Measurements from ENCODE around the gene CHD2. TPM values are rescaled to one million over a fixed set of nuclear protein-coding genes. Genes with fewer than 3 reads are reported as not detected.

The CHD2 gene
- total RNA-seq, 1 experiment from 2014 or later, result 101 TPM

GRCh38 chr15:92990031-92990430, 89.9 kb downstream of the CHD2 start (continued):
- TF ChIP-seq, protein P1, sequence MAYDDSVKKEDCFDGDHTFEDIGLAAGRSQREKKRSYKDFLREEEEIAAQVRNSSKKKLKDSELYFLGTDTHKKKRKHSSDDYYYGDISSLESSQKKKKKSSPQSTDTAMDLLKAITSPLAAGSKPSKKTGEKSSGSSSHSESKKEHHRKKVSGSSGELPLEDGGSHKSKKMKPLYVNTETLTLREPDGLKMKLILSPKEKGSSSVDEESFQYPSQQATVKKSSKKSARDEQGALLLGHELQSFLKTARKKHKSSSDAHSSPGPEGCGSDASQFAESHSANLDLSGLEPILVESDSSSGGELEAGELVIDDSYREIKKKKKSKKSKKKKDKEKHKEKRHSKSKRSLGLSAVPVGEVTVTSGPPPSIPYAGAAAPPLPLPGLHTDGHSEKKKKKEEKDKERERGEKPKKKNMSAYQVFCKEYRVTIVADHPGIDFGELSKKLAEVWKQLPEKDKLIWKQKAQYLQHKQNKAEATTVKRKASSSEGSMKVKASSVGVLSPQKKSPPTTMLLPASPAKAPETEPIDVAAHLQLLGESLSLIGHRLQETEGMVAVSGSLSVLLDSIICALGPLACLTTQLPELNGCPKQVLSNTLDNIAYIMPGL (CRISPR knock-in tag; IDR thresholded peaks at IDR 0.05), result no peak
- no peak for TF ChIP-seq TEAD1 (CRISPR knock-in tag; IDR thresholded peaks at IDR 0.05)
- TF ChIP-seq NR3C1 (CRISPR knock-in tag; conservative IDR thresholded peaks at IDR 0.05; ENCODE audit: low read depth), result no peak
- TF ChIP-seq MXD4 (CRISPR knock-in tag; IDR thresholded peaks at IDR 0.05; ENCODE audit: borderline replicate concordance), result no peak
- no peak for TF ChIP-seq CTCF (IDR thresholded peaks at IDR 0.05)
- TF ChIP-seq EMX1 (CRISPR knock-in tag; IDR thresholded peaks at IDR 0.05), result no peak
- no peak for TF ChIP-seq NR1H2 (CRISPR knock-in tag; IDR thresholded peaks at IDR 0.05)

- ATAC-seq, result no peak
These were observed 92.6 kb downstream of the CHD2 start for GRCh38 chr15:92992720-92993119.

More at GRCh38 chr15:92992720-92993119, 92.6 kb downstream of the CHD2 start:
- TF ChIP-seq ZNF138 (CRISPR knock-in tag; conservative IDR thresholded peaks at IDR 0.05) (no peak), TEAD1 (CRISPR knock-in tag; IDR thresholded peaks at IDR 0.05) (no peak), E2F1 (CRISPR knock-in tag; IDR thresholded peaks at IDR 0.05) (no peak), CREB1 (CRISPR knock-in tag; IDR thresholded peaks at IDR 0.05) (no peak), ZNF263 (CRISPR knock-in tag; IDR thresholded peaks at IDR 0.05; ENCODE audit: low read depth) (no peak), ESRRA (CRISPR knock-in tag; IDR thresholded peaks at IDR 0.05; ENCODE audit: borderline replicate concordance) (no peak), FOXP1 (CRISPR knock-in tag; IDR thresholded peaks at IDR 0.05; ENCODE audit: borderline replicate concordance) (no peak), ZNF671 (CRISPR knock-in tag; IDR thresholded peaks at IDR 0.05) (no peak), NR2C2 (CRISPR knock-in tag; IDR thresholded peaks at IDR 0.05) (no peak), ZNF425 (CRISPR knock-in tag; conservative IDR thresholded peaks at IDR 0.05) (no peak), ETV6 (CRISPR knock-in tag; IDR thresholded peaks at IDR 0.05) (no peak), KAT7 (CRISPR knock-in tag; IDR thresholded peaks at IDR 0.05; ENCODE audit: borderline replicate concordance) (no peak), ERG (CRISPR knock-in tag; IDR thresholded peaks at IDR 0.05) (no peak)
- TF ChIP-seq, protein P2, sequence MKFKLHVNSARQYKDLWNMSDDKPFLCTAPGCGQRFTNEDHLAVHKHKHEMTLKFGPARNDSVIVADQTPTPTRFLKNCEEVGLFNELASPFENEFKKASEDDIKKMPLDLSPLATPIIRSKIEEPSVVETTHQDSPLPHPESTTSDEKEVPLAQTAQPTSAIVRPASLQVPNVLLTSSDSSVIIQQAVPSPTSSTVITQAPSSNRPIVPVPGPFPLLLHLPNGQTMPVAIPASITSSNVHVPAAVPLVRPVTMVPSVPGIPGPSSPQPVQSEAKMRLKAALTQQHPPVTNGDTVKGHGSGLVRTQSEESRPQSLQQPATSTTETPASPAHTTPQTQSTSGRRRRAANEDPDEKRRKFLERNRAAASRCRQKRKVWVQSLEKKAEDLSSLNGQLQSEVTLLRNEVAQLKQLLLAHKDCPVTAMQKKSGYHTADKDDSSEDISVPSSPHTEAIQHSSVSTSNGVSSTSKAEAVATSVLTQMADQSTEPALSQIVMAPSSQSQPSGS (CRISPR knock-in tag; IDR thresholded peaks at IDR 0.05; ENCODE audit: borderline replicate concordance, low read depth), result no peak
- TF ChIP-seq, protein P3, sequence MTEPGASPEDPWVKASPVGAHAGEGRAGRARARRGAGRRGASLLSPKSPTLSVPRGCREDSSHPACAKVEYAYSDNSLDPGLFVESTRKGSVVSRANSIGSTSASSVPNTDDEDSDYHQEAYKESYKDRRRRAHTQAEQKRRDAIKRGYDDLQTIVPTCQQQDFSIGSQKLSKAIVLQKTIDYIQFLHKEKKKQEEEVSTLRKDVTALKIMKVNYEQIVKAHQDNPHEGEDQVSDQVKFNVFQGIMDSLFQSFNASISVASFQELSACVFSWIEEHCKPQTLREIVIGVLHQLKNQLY (CRISPR knock-in tag; IDR thresholded peaks at IDR 0.05), result no peak
- TF ChIP-seq, protein P4, sequence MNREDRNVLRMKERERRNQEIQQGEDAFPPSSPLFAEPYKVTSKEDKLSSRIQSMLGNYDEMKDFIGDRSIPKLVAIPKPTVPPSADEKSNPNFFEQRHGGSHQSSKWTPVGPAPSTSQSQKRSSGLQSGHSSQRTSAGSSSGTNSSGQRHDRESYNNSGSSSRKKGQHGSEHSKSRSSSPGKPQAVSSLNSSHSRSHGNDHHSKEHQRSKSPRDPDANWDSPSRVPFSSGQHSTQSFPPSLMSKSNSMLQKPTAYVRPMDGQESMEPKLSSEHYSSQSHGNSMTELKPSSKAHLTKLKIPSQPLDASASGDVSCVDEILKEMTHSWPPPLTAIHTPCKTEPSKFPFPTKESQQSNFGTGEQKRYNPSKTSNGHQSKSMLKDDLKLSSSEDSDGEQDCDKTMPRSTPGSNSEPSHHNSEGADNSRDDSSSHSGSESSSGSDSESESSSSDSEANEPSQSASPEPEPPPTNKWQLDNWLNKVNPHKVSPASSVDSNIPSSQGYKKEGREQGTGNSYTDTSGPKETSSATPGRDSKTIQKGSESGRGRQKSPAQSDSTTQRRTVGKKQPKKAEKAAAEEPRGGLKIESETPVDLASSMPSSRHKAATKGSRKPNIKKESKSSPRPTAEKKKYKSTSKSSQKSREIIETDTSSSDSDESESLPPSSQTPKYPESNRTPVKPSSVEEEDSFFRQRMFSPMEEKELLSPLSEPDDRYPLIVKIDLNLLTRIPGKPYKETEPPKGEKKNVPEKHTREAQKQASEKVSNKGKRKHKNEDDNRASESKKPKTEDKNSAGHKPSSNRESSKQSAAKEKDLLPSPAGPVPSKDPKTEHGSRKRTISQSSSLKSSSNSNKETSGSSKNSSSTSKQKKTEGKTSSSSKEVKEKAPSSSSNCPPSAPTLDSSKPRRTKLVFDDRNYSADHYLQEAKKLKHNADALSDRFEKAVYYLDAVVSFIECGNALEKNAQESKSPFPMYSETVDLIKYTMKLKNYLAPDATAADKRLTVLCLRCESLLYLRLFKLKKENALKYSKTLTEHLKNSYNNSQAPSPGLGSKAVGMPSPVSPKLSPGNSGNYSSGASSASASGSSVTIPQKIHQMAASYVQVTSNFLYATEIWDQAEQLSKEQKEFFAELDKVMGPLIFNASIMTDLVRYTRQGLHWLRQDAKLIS (CRISPR knock-in tag; IDR thresholded peaks at IDR 0.05; ENCODE audit: borderline replicate concordance), result no peak
- POLR2A ChIA-PET, result no interaction called here
- no peaks in the 10 kb centered on the region for H3K4me1 Mint-ChIP-seq
- no peak overlapping the region for H3K4me3 Mint-ChIP-seq
- CTCF ChIA-PET, result no interaction called here
- H3K27ac Mint-ChIP-seq, result peak overlapping the region; percentile 34; the same call in 1 of the 2 replicates
- no peaks in the 10 kb centered on the region for H3K9me3 Mint-ChIP-seq
- H3K36me3 Mint-ChIP-seq, result peaks cover 81% of the 10 kb centered on the region
- DNase-seq (ENCODE audit: low spot score), result no peak
- no peaks in the 10 kb centered on the region for H3K27me3 Mint-ChIP-seq (ENCODE audit: low read depth)

All from WTC11 (cell line).